Glomerular visceral epithelial cell (primary cell): ENCODE data around the gene MCC.
A peak's percentile ranks its signal among the peaks of the same experiment; 100 is the strongest.

Source experiments
- DNase-seq: peaks from one replicate; pipeline ENCODE4 v3.0.0-alpha.2; 2016; ENCODE audit errors: extremely low spot score

Gene MCC

GRCh38 chr5:113487781-113488644 is at the start of gene MCC:
Gene MCC (minus strand): TSS chr5:113488453.
- DNase-seq = peak; percentile 94

DNA sequence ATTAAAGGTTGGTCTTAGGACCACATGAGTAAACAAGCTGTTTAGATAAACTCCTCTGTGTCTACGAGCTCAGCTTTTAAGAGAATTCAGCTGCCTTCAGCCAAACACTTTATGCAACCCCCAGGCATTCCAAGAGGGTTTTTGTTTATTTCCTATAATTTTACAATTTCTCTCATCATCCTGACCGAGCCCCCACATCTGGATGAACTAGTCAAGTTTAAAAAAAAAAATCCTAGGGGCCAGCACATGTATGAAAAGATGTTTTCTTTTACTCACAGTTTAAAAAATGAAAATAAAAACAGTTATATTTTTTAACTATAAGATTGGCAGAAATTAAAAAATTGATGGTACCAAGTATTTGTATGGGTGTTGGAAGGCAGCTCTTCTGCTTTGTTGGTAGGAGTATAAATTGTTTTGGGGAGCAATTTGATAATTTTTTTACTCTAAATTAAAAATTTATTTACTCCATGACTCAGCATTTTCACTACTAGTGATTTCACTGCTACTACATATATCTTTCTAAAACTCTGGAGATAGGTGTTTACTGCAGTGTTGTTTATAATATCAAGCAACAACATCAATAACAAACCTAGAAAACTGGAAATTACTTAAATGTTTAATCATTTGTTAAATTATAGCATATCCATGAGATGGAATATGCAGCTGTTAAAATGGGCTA is 43.4 kb upstream of the MCC start:
- no peak for DNase-seq

- no peak for DNase-seq
Observed at GRCh38 chr5:113527746-113528145, 39.5 kb upstream of the MCC start.

- DNase-seq = no peak
Observed at GRCh38 chr5:113526421-113526820, 38.2 kb upstream of the MCC start.

GRCh38 chr5:113524927-113525326 is 36.7 kb upstream of the MCC start:
- no peak for DNase-seq

DNA sequence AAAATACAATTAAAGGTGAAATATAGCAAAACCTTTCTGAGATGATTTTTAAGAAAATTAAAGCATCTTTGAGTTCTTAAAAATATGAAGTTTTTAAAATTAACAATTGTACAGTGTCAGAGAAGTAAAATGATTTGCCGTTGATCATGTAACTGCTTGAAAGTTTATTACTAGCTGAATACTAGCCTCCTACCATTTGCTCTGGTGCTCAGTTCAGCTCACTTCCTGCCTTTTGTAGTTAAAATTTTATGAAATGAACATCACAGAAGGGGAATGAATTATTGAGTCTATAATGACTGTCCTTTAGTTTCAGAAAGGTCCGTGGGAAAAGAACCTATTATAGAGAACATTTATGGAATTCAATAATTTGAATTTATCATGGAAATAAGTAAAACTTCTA is 34.9 kb upstream of the MCC start:
- DNase-seq = no peak

DNA sequence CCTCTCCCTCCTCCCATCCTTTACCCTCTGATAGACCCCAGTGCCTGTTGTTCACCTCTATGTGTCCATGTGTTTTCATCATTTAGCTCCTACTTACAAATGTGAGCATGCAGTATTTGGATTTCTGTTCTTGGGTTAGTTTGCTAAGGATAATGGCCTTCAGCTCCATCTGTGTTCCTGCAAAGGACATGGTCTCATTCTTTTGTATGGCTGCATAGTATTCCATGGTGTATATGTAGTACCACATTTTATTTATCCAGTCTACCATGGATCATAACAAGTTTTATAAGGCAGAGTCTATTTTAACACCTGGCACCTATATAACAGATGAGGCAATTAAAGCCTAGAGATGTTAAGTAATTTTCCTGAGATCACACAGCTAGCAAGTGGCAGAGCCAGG is 32.6 kb upstream of the MCC start:
- no peak for DNase-seq

DNA sequence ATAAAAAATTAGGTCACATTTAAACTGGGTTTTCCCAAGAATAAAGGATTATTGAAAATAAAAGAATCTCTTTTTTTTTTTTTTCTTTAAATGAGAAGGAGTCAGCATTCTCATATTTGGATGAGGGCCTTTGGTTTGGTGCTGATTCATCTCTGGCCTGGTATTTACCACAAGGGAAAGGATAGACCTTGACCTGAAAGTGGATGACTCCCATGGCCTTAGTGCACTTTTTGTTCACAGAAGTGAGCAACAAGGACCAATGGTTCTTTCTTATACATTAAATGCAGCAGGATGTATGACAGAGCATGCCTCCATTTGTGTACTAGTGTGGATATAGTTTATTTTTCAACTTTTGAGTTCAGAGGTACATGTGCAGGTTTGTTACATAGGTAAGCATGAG is 32.2 kb upstream of the MCC start:
- peak; percentile 37 for DNase-seq

GRCh38 chr5:113519412-113519811 is 31.2 kb upstream of the MCC start:
- no peak for DNase-seq

DNA sequence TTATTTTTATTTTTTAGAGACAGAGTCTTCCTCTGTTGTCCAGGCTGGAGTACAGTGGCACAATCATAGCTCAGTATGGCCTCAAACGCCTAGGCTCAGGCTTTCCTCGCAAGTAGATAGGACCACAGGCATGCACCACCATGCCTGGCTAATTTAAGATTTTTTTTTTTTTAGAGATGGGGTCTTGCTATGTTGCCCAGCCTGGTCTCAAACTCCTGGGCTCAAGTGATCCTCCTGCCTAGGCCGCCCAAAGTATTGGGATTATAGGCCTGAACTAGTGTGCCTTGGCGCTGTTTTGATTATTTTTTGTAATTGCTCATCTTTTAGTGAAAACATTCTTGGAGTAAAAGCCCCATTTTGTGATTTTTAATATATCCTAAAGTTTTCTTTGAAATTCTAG is 30.6 kb upstream of the MCC start:
- no peak for DNase-seq

- DNase-seq = no peak
Observed at GRCh38 chr5:113514289-113514635, 26.0 kb upstream of the MCC start.

GRCh38 chr5:113513384-113514288 is 25.4 kb upstream of the MCC start, which contains the start of gene YTHDC2:
Gene YTHDC2 (plus strand): TSS chr5:113513694. CDS start chr5:113513896, 202 bp downstream.
- DNase-seq = peak; percentile 92

GRCh38 chr5:113512341-113512740 is 24.1 kb upstream of the MCC start:
- no peak for DNase-seq

- DNase-seq = peak; percentile 47
Observed at GRCh38 chr5:113510836-113511451, 22.7 kb upstream of the MCC start.

DNA sequence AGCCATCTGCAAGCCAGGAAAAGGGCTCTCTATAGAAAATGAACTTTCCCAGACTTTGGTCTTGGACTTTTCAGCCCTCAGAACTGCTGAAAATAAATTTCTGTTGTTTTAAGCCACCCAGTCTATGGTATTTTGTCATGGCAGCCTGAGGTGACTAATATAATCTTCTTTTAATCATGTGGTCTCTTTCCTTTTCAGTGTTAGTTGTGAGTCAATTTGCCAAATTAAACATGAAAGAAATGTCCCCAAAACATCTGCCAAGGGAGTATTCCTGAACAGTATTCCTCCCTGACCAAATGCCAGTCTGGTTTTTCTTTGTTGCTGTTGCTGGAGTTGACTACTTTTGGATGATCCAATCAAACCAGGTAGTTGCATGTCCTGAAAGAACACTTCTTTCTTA is 20.5 kb upstream of the MCC start:
- no peak for DNase-seq

DNA sequence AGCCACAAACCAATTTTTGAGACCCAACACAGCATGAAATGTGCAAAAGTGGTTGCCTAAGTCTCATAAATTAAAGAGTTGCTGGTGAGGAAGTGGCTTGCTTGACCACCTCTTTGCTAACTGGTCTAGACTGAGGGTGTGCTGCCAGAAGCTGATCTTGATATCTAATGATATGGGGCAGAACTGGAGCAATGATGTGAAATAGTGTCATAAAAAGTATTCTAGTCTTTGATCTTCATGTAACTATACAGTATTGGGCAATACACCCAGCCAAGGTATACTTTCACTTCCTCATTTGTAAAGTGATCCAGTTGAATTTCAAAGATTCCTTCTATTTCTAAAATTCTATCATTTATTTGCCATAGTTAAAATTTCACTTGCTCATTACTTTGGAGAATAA is 19.3 kb upstream of the MCC start:
- no peak for DNase-seq

DNA sequence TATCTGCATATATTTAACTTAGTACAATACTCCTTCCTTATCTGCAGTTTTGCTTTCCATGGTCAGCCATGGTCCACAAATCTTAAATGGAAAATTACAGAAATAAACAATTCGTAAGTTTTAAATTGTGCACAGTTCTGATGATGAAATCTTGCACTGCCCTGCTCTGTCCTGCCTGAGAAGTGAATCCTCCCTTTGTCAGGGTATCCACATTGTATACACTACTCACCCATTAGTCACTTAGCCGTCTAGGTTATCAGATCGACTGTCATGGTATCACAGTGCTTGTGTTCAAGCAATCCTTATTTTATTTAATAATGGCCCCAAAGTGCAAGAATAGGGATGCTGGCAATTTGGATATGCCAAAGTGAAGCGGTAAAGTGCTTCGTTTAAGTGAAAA is 16.9 kb upstream of the MCC start:
- no peak for DNase-seq

DNA sequence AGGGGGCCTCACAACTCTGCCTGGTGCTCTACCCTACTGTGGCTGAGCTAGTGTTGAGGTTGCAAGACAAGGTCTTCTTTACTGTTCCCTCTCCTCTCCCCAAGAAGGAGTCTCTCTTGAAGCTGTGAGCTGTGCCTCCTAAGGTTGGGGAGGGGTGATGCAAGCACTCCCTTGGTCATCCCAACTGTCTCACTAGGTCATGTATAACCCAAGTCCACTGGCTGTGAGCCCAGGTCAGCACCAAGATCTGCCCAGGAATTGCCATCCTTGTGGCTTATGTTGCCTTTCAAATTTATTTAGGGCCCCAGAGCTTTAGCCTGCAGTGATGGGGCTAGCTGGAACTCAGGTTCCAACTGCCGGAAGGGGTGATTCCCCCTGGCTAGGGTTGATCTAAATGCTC is 14.9 kb upstream of the MCC start:
- no peak for DNase-seq

GRCh38 chr5:113502073-113502472 is 13.8 kb upstream of the MCC start:
- DNase-seq = no peak

DNA sequence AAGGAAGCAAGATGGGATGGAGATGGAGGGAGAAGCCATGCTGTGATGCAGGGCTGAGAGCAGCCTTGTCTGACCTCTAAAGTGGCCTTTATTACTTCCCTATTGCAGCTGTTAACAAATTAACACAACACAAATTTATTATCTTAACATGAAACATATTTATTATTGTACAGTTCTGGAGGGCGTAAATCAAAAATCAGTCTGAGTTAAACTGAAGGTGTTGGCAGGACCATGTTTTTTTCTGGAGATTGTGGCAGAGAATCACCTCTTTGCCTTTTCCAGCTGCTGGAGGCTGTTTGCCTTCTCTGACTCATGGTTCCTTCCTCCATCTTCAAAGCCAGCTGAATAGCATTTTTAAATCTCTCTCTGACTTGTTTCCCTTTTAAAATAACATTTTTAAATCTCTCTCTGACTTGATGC is 7.2 kb upstream of the MCC start:
- DNase-seq = no peak

- no peak for DNase-seq
Observed at GRCh38 chr5:113493446-113493845, 5.2 kb upstream of the MCC start.

- DNase-seq = no peak
Observed at GRCh38 chr5:113491022-113491421, 2.8 kb upstream of the MCC start.
